HEK293 (cell line): ENCODE data around the gene AMELY.

Source experiments
- CTCF ChIA-PET: fragments of 350-600 bp; formaldehyde crosslinking; extraction: SDS; loops from one replicate; lab custom pipeline; 2021; ENCODE audit warnings: antibody characterized with exemption; lab: Yijun Ruan, JAX
- POLR2A ChIA-PET: fragments of 300-600 bp; formaldehyde crosslinking; extraction: SDS; loops from one replicate; lab custom pipeline; 2020; ENCODE audit warnings: antibody characterized with exemption, inconsistent platforms; lab: Yijun Ruan, JAX
- H3K27ac ChIP-seq: fragments of 200-500 bp; sonication (Bioruptor generic); 2 replicates; pipeline ENCODE4 v1.5.1; 2014; ENCODE audit warnings: low read depth, low read length, control low read depth, inconsistent platforms; ENCODE audit errors: extremely low read depth
- H3K36me3 ChIP-seq, 2 experiments: fragments of 200-500 bp in 1 of 2; sonication (Bioruptor generic) in 1 of 2; 1 replicate in 1 of 2; 2 replicates in 1 of 2; pipeline ENCODE4 v1.5.1; 2014 to 2017; ENCODE audit warnings: inconsistent platforms in 2 of 2, low read length in 2 of 2; ENCODE audit not compliant: control insufficient read depth in 2 of 2, insufficient read depth in 1 of 2
- H3K4me1 ChIP-seq: fragments of 200-500 bp; sonication (Bioruptor generic); 2 replicates; pipeline ENCODE4 v1.5.1; 2014; ENCODE audit warnings: mild to moderate bottlenecking, low read length, inconsistent platforms; ENCODE audit not compliant: control insufficient read depth, insufficient read depth
- H3K4me3 ChIP-seq: 2 replicates; pipeline ENCODE4 v1.5.1; 2011; ENCODE audit warnings: low read depth, mild to moderate bottlenecking, control low read depth, low read length, moderate library complexity
- H3K9me3 ChIP-seq: fragments of 200-500 bp; sonication (Bioruptor generic); 2 replicates; pipeline ENCODE4 v1.5.1; 2014; ENCODE audit warnings: low read depth, low read length, inconsistent platforms; ENCODE audit not compliant: control insufficient read depth, insufficient read depth
- HOXA7 ChIP-seq: sonication (generic); formaldehyde crosslinking; IDR thresholded peaks from 2 replicates; pipeline ENCODE4 v1.8.1; 2022; ENCODE audit warnings: missing genetic modification reagents, borderline replicate concordance
- SP7 ChIP-seq: fragments of 450-650 bp; formaldehyde crosslinking; IDR thresholded peaks from 2 replicates; pipeline ENCODE4 v1.5.1; 2016; ENCODE audit warnings: missing biosample characterization, missing genetic modification characterization
- TCF7L2 ChIP-seq: IDR thresholded peaks from 2 replicates; pipeline ENCODE4 v1.6.1; 2011; ENCODE audit warnings: low read depth, mild to moderate bottlenecking, inconsistent platforms, low read length, moderate library complexity, borderline replicate concordance
- TSHZ1 ChIP-seq: fragments of 450-650 bp; formaldehyde crosslinking; IDR thresholded peaks from 2 replicates; pipeline ENCODE4 v1.5.1; 2016; ENCODE audit warnings: missing biosample characterization, missing genetic modification characterization, borderline replicate concordance
- ZBTB1 ChIP-seq: fragments of 450-650 bp; formaldehyde crosslinking; IDR thresholded peaks from 2 replicates; pipeline ENCODE4 v1.5.1; 2016; ENCODE audit warnings: missing biosample characterization, missing genetic modification characterization
- ZBTB11 ChIP-seq: fragments of 450-650 bp; formaldehyde crosslinking; conservative IDR thresholded peaks from 2 replicates; pipeline ENCODE4 v1.5.1; 2016; ENCODE audit warnings: low read depth, missing biosample characterization, missing genetic modification characterization
- ZFP69B ChIP-seq: fragments of 450-650 bp; formaldehyde crosslinking; IDR thresholded peaks from 2 replicates; pipeline ENCODE4 v1.5.1; 2016; ENCODE audit warnings: missing biosample characterization, missing genetic modification characterization
- ZNF132 ChIP-seq: fragments of 450-650 bp; formaldehyde crosslinking; IDR thresholded peaks from 2 replicates; pipeline ENCODE4 v1.5.1; 2017; ENCODE audit warnings: missing biosample characterization, missing genetic modification characterization, borderline replicate concordance
- ZNF148 ChIP-seq: fragments of 450-650 bp; formaldehyde crosslinking; IDR thresholded peaks from 2 replicates; pipeline ENCODE4 v1.5.0; 2017; ENCODE audit warnings: missing biosample characterization, missing genetic modification characterization, borderline replicate concordance
- ZNF155 ChIP-seq: fragments of 450-650 bp; formaldehyde crosslinking; IDR thresholded peaks from 2 replicates; pipeline ENCODE4 v1.5.1; 2016; ENCODE audit warnings: missing biosample characterization, missing genetic modification characterization
- ZNF16 ChIP-seq: fragments of 450-650 bp; formaldehyde crosslinking; IDR thresholded peaks from 2 replicates; pipeline ENCODE4 v1.5.1; 2016; ENCODE audit warnings: low read depth, missing biosample characterization, missing genetic modification characterization
- ZNF341 ChIP-seq: fragments of 450-650 bp; formaldehyde crosslinking; IDR thresholded peaks from 2 replicates; pipeline ENCODE4; 2016; ENCODE audit warnings: low read depth, missing biosample characterization, missing genetic modification characterization
- ZNF362 ChIP-seq: fragments of 450-650 bp; formaldehyde crosslinking; IDR thresholded peaks from 2 replicates; pipeline ENCODE4 v1.5.1; 2016; ENCODE audit warnings: missing biosample characterization, missing genetic modification characterization
- ZNF398 ChIP-seq: fragments of 450-650 bp; formaldehyde crosslinking; IDR thresholded peaks from 2 replicates; pipeline ENCODE4 v1.5.1; 2017; ENCODE audit warnings: missing biosample characterization, missing genetic modification characterization
- ZNF423 ChIP-seq: fragments of 450-650 bp; formaldehyde crosslinking; IDR thresholded peaks from 2 replicates; pipeline ENCODE4 v1.5.1; 2016; ENCODE audit warnings: missing biosample characterization, missing genetic modification characterization
- ZNF518A ChIP-seq: fragments of 450-650 bp; formaldehyde crosslinking; conservative IDR thresholded peaks from 2 replicates; pipeline ENCODE4 v1.5.1; 2016; ENCODE audit warnings: low read depth, missing biosample characterization, missing genetic modification characterization
- ZNF621 ChIP-seq: fragments of 450-650 bp; formaldehyde crosslinking; IDR thresholded peaks from 2 replicates; pipeline ENCODE4 v1.5.1; 2017; ENCODE audit warnings: missing biosample characterization, missing genetic modification characterization
- ZNF707 ChIP-seq: fragments of 450-650 bp; formaldehyde crosslinking; IDR thresholded peaks from 2 replicates; pipeline ENCODE4 v1.5.1; 2016; ENCODE audit warnings: missing biosample characterization, missing genetic modification characterization

The AMELY gene

GRCh38 chrY:6910372-6911252, 940 bp downstream of the AMELY start, which contains the start of gene TBL1Y:
TBL1Y (plus strand) TSS chrY:6910697; CDS start chrY:7025085, 114,388 bp downstream.
- TF ChIP-seq HOXA7 (no peak), ZNF16 (tag by site-specific recombination) (no peak), ZNF398 (tag by site-specific recombination) (no peak), ZNF518A (tag by site-specific recombination) (no peak), ZFP69B (tag by site-specific recombination) (no peak), ZBTB1 (tag by site-specific recombination) (no peak), ZNF341 (tag by site-specific recombination) (no peak), ZNF362 (tag by site-specific recombination) (no peak), TCF7L2 (no peak), ZNF132 (tag by site-specific recombination) (no peak), ZNF621 (no peak), SP7 (tag by site-specific recombination) (no peak), ZBTB11 (tag by site-specific recombination) (no peak), ZNF707 (tag by site-specific recombination) (no peak), ZNF423 (no peak), ZNF148 (tag by site-specific recombination) (no peak), ZNF155 (no peak), TSHZ1 (tag by site-specific recombination) (no peak)
- TF ChIP-seq, all 188 proteins: peak for 0
- no peaks in the 10 kb centered on the region for H3K9me3 ChIP-seq
- POLR2A ChIA-PET: no interaction called here
- H3K27ac ChIP-seq: no peak within 1 kb of the TSS
- CTCF ChIA-PET: no interaction called here
- H3K4me1 ChIP-seq: no peaks in the 10 kb centered on the region
- H3K4me3 ChIP-seq: no peak within 1 kb of the TSS
- no peaks in the 10 kb centered on the region for H3K36me3 ChIP-seq
